OCI-LY7 (cell line): ENCODE data around the gene HELB. TPM values are rescaled to one million over a fixed set of nuclear protein-coding genes. Genes with fewer than 3 reads are reported as not detected.
A peak's percentile ranks its signal among the peaks of the same experiment; 100 is the strongest.

Experiments
- BruUV-seq: library from RNA; stranded (reverse); fragments of 400-500 nt; replicated peaks from 2 replicates; lab custom pipeline; 2021; lab: Mats Ljungman, UMichigan
- CTCF ChIA-PET: fragments of 300-600 bp; sonication (Branson Sonifier 250); formaldehyde crosslinking; loops from one replicate; lab custom pipeline; 2022; ENCODE audit warnings: antibody characterized with exemption; ENCODE audit not compliant: unreplicated experiment; lab: Charles Lee
- POLR2A ChIA-PET: fragments of 300-600 bp; sonication (Branson Sonifier 250); formaldehyde crosslinking; loops from one replicate; lab custom pipeline; 2022; ENCODE audit warnings: antibody characterized with exemption; lab: Charles Lee
- DNase-seq: peaks from one replicate; pipeline ENCODE4 v3.0.0-alpha.2; 2015; ENCODE audit warnings: low spot score
- H2AFZ ChIP-seq: fragments of 200-600 bp; sonication (generic), shearing (Covaris generic); 2 replicates; pipeline ENCODE4 v1.6.1; 2014; ENCODE audit warnings: mild to moderate bottlenecking, antibody characterized with exemption, low read length, moderate library complexity
- H3K27ac ChIP-seq: fragments of 200-600 bp; sonication (generic); 2 replicates; pipeline ENCODE4 v1.5.1; 2014; ENCODE audit warnings: mixed run types, low read depth, mild to moderate bottlenecking, moderate library complexity, low read length, inconsistent platforms; ENCODE audit not compliant: poor library complexity, severe bottlenecking
- H3K36me3 ChIP-seq: fragments of 200-600 bp; sonication (generic); 2 replicates; pipeline ENCODE4 v1.6.1; 2014; ENCODE audit warnings: mild to moderate bottlenecking, antibody characterized with exemption, low read length, moderate library complexity, mixed read lengths; ENCODE audit not compliant: insufficient read depth
- H3K4me1 ChIP-seq: fragments of 200-600 bp; sonication (generic); 2 replicates; pipeline ENCODE4 v1.5.1; 2014; ENCODE audit warnings: mild to moderate bottlenecking, low read length; ENCODE audit not compliant: insufficient read depth, poor library complexity, severe bottlenecking
- H3K4me2 ChIP-seq: fragments of 200-600 bp; sonication (generic); 2 replicates; pipeline ENCODE4 v1.6.1; 2014; ENCODE audit warnings: mild to moderate bottlenecking, low read length
- H3K4me3 ChIP-seq: fragments of 200-600 bp; sonication (generic); 2 replicates; pipeline ENCODE4 v1.5.1; 2014; ENCODE audit warnings: mild to moderate bottlenecking, low read depth, low read length; ENCODE audit not compliant: poor library complexity, severe bottlenecking
- H3K79me2 ChIP-seq: fragments of 200-600 bp; sonication (generic); 2 replicates; pipeline ENCODE4 v1.6.1; 2016; ENCODE audit warnings: low read depth, mild to moderate bottlenecking, low read length, moderate library complexity, mixed read lengths; ENCODE audit not compliant: insufficient read depth
- H3K9me2 ChIP-seq: fragments of 200-600 bp; sonication (generic); 2 replicates; pipeline ENCODE4 v1.6.1; 2016; ENCODE audit warnings: mild to moderate bottlenecking, low read length, mixed read lengths; ENCODE audit not compliant: insufficient read depth
- H3K9me3 ChIP-seq: fragments of 200-600 bp; sonication (generic); 2 replicates; pipeline ENCODE4 v1.6.1; 2014; ENCODE audit warnings: mild to moderate bottlenecking, mixed run types, low read length, mixed read lengths
- H4K20me1 ChIP-seq: fragments of 200-600 bp; sonication (generic); 2 replicates; pipeline ENCODE4 v1.6.1; 2014; ENCODE audit warnings: mild to moderate bottlenecking, antibody characterized with exemption, low read length, moderate library complexity, mixed read lengths; ENCODE audit not compliant: insufficient read depth
- CTCF ChIP-seq: fragments of 200-600 bp; sonication (generic); conservative IDR thresholded peaks from 2 replicates; pipeline ENCODE4 v1.5.1; 2014; ENCODE audit warnings: mild to moderate bottlenecking, antibody characterized with exemption, low read length, moderate library complexity, mixed read lengths
- EZH2phosphoT487 ChIP-seq: fragments of 200-600 bp; sonication (generic); IDR thresholded peaks from 2 replicates; pipeline ENCODE4 v1.6.1; 2018; ENCODE audit warnings: low read depth, borderline replicate concordance, mild to moderate bottlenecking, mixed run types, antibody characterized with exemption, low read length, moderate library complexity, mixed read lengths
- intact Hi-C: fragments of 100-400 bp; cut with micrococcal nuclease; formaldehyde crosslinking; loops from one replicate; pipeline ENCODE4 v1.10.0; 2022; ENCODE audit not compliant: unreplicated experiment
- total RNA-seq, 2 experiments: library from RNA; depleted of rRNA in 1 of 2; stranded (reverse); fragments of >200 nt in 1 of 2; shearing (Covaris generic) in 1 of 2; gene quantifications; 2 replicates each; pipeline ENCODE4 v1.2.3, GENCODE V29; 2014 to 2022

The HELB gene
- total RNA-seq, 2 experiments from 2014 or later: 6.0 to 7.5 TPM

DNA sequence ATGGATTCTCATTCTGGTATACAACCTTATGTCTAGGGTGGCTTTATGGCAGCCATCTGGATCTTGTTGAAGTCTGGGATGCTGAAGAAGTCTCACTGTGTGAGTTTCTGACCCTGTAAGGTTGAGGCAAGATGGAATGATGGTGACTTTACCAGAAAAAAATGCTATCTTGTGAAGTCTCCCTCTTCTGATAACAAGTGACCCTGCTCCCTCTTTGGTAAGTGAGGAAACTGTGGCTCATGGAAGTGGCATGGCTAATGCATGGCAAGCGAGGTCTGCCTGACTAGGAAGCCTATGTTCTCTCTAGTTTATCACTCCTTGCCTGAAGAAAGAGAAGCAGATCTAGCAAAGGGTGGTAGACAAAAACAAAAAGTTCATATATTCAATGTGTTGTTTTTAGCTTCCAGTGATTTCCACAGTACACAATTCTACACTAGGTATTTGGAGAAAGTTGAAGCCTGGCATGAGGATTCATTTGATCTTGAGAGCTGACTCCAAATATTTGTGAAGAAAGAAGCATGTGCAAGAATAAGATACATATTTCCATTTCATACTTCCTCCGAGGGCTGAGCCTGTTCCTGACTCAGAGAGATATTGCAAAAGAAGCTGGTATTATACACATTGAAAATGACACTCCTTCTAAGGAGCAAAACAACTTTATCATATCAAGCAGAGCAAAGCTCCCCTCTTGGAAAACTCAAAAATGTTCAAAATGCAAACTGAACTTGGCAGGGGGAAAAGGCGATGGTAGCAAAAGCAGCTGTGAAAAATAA is 63.6 kb downstream of the HELB start:
- Histone ChIP-seq H3K36me3 (no peaks in the 10 kb centered on the region), H3K4me3 (no peak overlapping the region), H3K27ac (no peak overlapping the region), H2AFZ (peak overlapping the region; percentile 35; the same call in 1 of the 2 replicates), H3K79me2 (no peaks in the 10 kb centered on the region), H3K4me1 (no peaks in the 10 kb centered on the region), H3K9me2 (no peaks in the 10 kb centered on the region; the same call in 1 of the 2 replicates), H3K4me2 (no peak overlapping the region), H4K20me1 (no peaks in the 10 kb centered on the region), H3K9me3 (no peaks in the 10 kb centered on the region)
- no TSS peak for BruUV-seq
- intact Hi-C loops: no loop called here
- DNase-seq: no peak
- TF ChIP-seq EZH2phosphoT487 (no peak), CTCF (no peak)
- ChIA-PET CTCF (no interaction called here), POLR2A (no interaction called here)

DNA sequence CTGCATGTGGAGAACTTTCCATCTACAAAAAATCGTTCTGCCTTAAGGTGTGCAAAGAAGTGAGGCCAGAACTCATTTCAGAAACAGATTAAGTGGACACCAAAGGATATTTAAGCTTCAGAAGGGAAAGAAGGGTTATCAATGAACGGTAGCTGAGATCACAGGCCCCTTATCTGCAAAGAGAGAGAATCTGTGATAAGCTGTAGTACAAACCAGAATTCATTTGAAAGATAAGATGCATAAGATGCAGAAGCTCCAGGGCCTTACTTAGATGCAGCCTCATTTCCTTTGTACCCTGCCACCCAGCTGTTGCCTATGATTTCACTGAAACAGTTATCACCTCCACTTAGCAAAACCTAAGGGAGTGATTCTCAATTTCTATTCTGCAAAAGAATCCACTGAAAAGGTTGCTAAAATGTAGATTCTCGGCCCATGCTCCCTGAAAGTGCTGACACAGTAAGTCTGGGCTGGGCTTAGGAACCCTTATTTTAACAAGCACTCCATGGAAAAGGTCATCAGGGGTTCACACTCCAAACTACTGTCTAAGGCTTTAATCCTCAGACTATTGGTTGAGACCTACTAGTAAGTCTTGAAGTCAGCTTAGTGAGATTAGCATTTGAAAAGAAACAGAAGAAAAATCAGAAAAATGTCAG is 64.8 kb downstream of the HELB start:
- no peak for TF ChIP-seq EZH2phosphoT487
- no peak for TF ChIP-seq CTCF
- H3K9me2 ChIP-seq: no peaks in the 10 kb centered on the region; the same call in 1 of the 2 replicates
- no peaks in the 10 kb centered on the region for H3K36me3 ChIP-seq
- no peaks in the 10 kb centered on the region for H4K20me1 ChIP-seq
- H3K4me3 ChIP-seq: no peak overlapping the region
- no peaks in the 10 kb centered on the region for H3K79me2 ChIP-seq
- no peaks in the 10 kb centered on the region for H3K4me1 ChIP-seq
- DNase-seq: no peak
- no peak overlapping the region for H3K4me2 ChIP-seq
- POLR2A ChIA-PET: interaction anchor here (0.7 kb wide), 1 partner anchor 8 kb away, joined by 5 read pairs; no protein-coding TSS in a partner anchor
- H3K27ac ChIP-seq: no peak overlapping the region
- CTCF ChIA-PET: no interaction called here
- peak overlapping the region; percentile 40; the same call in 1 of the 2 replicates for H2AFZ ChIP-seq
- H3K9me3 ChIP-seq: no peaks in the 10 kb centered on the region
- intact Hi-C loops: no loop called here
- no TSS peak for BruUV-seq

GRCh38 chr12:66371982-66372381 is 69.7 kb downstream of the HELB start:
- H3K36me3 ChIP-seq: no peaks in the 10 kb centered on the region
- no peak overlapping the region for H2AFZ ChIP-seq
- H3K4me1 ChIP-seq: no peaks in the 10 kb centered on the region
- no peaks in the 10 kb centered on the region for H4K20me1 ChIP-seq
- no peak overlapping the region for H3K4me2 ChIP-seq
- BruUV-seq: no TSS peak
- intact Hi-C loops: no loop called here
- H3K27ac ChIP-seq: no peak overlapping the region
- POLR2A ChIA-PET: no interaction called here
- no peaks in the 10 kb centered on the region for H3K79me2 ChIP-seq
- H3K4me3 ChIP-seq: no peak overlapping the region
- CTCF ChIA-PET: no interaction called here
- H3K9me2 ChIP-seq: no peaks in the 10 kb centered on the region; the same call in 1 of the 2 replicates
- H3K9me3 ChIP-seq: no peaks in the 10 kb centered on the region
- no peak for DNase-seq
- TF ChIP-seq EZH2phosphoT487: no peak
- TF ChIP-seq CTCF: no peak
